Gastroesophageal sphincter (tissue), 4 donors: Measurements from ENCODE around the gene LGALS8. TPM values are rescaled to one million over a fixed set of nuclear protein-coding genes. Genes with fewer than 3 reads are reported as not detected.

Experiments used
- ATAC-seq: fragments of 150-250 bp; one replicate; pipeline ENCODE4 v1.9.1; 2016; ENCODE audit warnings: mild to moderate bottlenecking, moderate library complexity
- H3K27ac ChIP-seq, 4 donors: fragments of 200-600 bp; sonication (generic) in 3 of 4; 1 replicate in 3 of 4; 2 replicates in 1 of 4; pipeline ENCODE4 v1.5.1; 2016 to 2019
- H3K27me3 ChIP-seq: fragments of 200-600 bp; sonication (generic); one replicate; pipeline ENCODE4 v1.5.1; 2019
- H3K36me3 ChIP-seq, 2 donors: fragments of 200-600 bp; sonication (generic); one replicate each; pipeline ENCODE4 v1.5.1; 2019; ENCODE audit warnings: control low read depth in 1 of 2
- H3K4me1 ChIP-seq, 3 donors: fragments of 200-600 bp; sonication (generic); 1 replicate in 2 of 3; 2 replicates in 1 of 3; pipeline ENCODE4 v1.5.1; 2016 to 2019; ENCODE audit warnings: control low read depth in 2 of 3
- H3K4me3 ChIP-seq, 2 donors: fragments of 200-600 bp; sonication (generic); one replicate each; pipeline ENCODE4 v1.5.1; 2019; ENCODE audit warnings: mild to moderate bottlenecking in 1 of 2, moderate library complexity in 1 of 2
- H3K9me3 ChIP-seq, 3 donors: fragments of 200-600 bp; sonication (generic); one replicate each; pipeline ENCODE4 v1.5.1; 2017 to 2019; ENCODE audit warnings: control low read depth in 2 of 3
- CTCF ChIP-seq, 4 experiments: fragments of 200-600 bp in 2 of 4; fragments of 450-650 bp in 2 of 4; sonication (generic) in 1 of 4; IDR thresholded peaks; one replicate each; pipeline ENCODE4 v1.5.1; 2017 to 2019; ENCODE audit warnings: antibody characterized with exemption in 4 of 4, mild to moderate bottlenecking in 2 of 4, moderate library complexity in 2 of 4
- EP300 ChIP-seq: sonication (generic); formaldehyde crosslinking; IDR thresholded peaks from one replicate; pipeline ENCODE4 v1.6.1; 2017; ENCODE audit warnings: antibody characterized with exemption, mild to moderate bottlenecking
- POLR2A ChIP-seq, 2 donors: fragments of 450-650 bp; IDR thresholded peaks; one replicate each; pipeline ENCODE4 v1.6.1; 2017; ENCODE audit warnings: antibody characterized with exemption in 2 of 2, mild to moderate bottlenecking in 2 of 2, moderate library complexity in 1 of 2
- POLR2AphosphoS5 ChIP-seq: sonication (generic); formaldehyde crosslinking; IDR thresholded peaks from one replicate; pipeline ENCODE4 v1.6.1; 2017; ENCODE audit warnings: antibody characterized with exemption
- WGBS, 2 donors: methylation state at CpG; one replicate each; pipeline ENCODE4 v1.1.5; 2018; ENCODE audit warnings: low coverage in 1 of 2; 5-methylcytosine and 5-hydroxymethylcytosine counted together
- total RNA-seq, 4 donors: library from RNA; depleted of rRNA; stranded (reverse); fragments of >200 nt; gene quantifications; one replicate each; pipeline ENCODE4 v1.1.0, GENCODE V29; 2016

LGALS8 gene
- total RNA-seq, 4 donors from 2014 or later: 50.5 to 81.8 (median 54.7) TPM

DNA sequence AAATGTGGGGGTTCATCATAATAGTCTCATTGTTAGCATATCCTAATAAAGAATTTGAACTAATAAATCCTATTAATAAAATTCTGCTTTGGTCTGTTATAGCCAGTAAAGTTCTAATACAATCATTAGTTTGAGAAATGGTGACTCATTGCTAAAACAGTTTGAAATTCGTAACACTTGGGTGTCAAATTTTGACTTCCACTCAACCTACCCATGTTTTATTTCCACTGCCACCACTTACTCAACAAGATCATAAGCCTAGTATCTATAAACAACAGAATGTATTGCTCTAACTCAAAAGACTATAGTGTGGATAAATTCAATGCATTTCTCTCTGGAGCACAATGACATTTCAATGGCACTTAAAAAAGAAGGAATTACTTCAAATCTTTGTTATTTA, 29.1 kb downstream of the LGALS8 start:
- no peaks in the 10 kb centered on the region for H3K4me1 ChIP-seq
- peaks cover 12 to 100% of the 10 kb centered on the region in 2 donors for H3K36me3 ChIP-seq
- no peak overlapping the region for H3K4me3 ChIP-seq
- H3K27ac ChIP-seq: no peak overlapping the region
- ATAC-seq: no peak
- TF ChIP-seq CTCF (IDR thresholded peaks at IDR 0.05): no peak
- TF ChIP-seq POLR2A (IDR thresholded peaks at IDR 0.05): no peak
- no peak for TF ChIP-seq POLR2AphosphoS5
- TF ChIP-seq EP300: no peak
- no peaks in the 10 kb centered on the region for H3K9me3 ChIP-seq
- 0 to 20% methylated on average over 1 of the region's 1 CpG for WGBS, 2 donors
- no peaks in the 10 kb centered on the region for H3K27me3 ChIP-seq

DNA sequence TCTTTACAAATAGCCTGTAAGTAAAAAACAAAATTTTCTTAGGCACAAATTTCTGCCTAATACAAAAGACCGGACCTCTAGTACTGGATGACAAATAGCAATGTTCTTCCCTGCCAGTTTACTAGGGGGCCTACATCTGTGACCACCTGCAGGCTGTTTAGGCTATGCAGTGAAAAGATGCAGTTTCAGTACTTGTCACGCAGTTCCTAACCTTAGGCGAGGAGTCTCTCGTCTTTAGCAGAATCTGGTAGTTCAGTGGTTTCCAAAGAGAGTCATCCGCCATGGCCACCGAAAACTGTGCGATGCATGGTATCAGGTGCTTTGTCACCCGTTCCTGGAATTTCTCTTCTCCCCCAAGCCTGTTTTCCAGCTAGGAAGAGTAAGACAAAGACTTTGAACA, 29.6 kb downstream of the LGALS8 start:
- 67 to 70% methylated on average over 4 to 8 of the region's 8 CpGs for WGBS, 2 donors
- no peak for TF ChIP-seq POLR2AphosphoS5
- Histone ChIP-seq H3K27me3 (no peaks in the 10 kb centered on the region), H3K9me3 (no peaks in the 10 kb centered on the region), H3K4me1 (no peaks in the 10 kb centered on the region), H3K4me3 (no peak overlapping the region), H3K27ac (no peak overlapping the region), H3K36me3 (peaks cover 12 to 100% of the 10 kb centered on the region in 2 donors)
- ATAC-seq: no peak

DNA sequence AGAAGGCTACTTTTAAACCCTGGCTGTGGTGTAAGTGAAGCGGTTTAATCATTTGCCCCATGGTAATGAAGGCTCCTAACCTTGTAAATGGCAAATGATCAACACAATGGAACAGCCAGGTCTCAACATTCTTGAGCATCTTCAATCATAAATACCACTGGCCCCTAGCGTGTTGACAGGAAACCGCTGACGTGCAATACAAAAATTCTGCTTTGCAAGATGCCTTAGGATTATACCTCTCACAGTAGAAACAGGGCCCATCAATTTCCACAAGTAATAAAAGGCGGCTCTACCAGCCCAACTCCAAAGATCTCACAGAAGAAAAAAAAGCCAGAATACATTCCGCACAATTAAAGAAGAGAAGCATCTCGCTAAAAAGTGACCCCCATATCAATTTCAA, 32.8 kb downstream of the LGALS8 start:
- TF ChIP-seq POLR2A (IDR thresholded peaks at IDR 0.05) (no peak), CTCF (IDR thresholded peaks at IDR 0.05) (no peak), POLR2AphosphoS5 (no peak), EP300 (no peak)
- H3K4me1 ChIP-seq: no peaks in the 10 kb centered on the region
- WGBS, 2 donors: 96 to 100% methylated on average over 4 to 6 of the region's 7 CpGs
- no peaks in the 10 kb centered on the region for H3K9me3 ChIP-seq
- H3K27me3 ChIP-seq: no peaks in the 10 kb centered on the region
- H3K27ac ChIP-seq: no peak overlapping the region
- no peak for ATAC-seq
- peaks cover 8 to 98% of the 10 kb centered on the region in 2 donors for H3K36me3 ChIP-seq
- H3K4me3 ChIP-seq: no peak overlapping the region

- Histone ChIP-seq H3K27me3 (no peaks in the 10 kb centered on the region), H3K9me3 (no peaks in the 10 kb centered on the region), H3K4me1 (no peaks in the 10 kb centered on the region), H3K36me3 (peaks cover 8 to 98% of the 10 kb centered on the region in 2 donors), H3K4me3 (no peak overlapping the region), H3K27ac (no peak overlapping the region)
- TF ChIP-seq POLR2AphosphoS5: no peak
- TF ChIP-seq EP300: no peak
- TF ChIP-seq POLR2A (IDR thresholded peaks at IDR 0.05): no peak
- TF ChIP-seq CTCF (IDR thresholded peaks at IDR 0.05): no peak
- ATAC-seq: no peak
- WGBS, 2 donors: 95 to 100% methylated on average over 4 to 8 of the region's 9 CpGs
Measured at GRCh38 chr1:236558081-236558480, 34.3 kb downstream of the LGALS8 start.

DNA sequence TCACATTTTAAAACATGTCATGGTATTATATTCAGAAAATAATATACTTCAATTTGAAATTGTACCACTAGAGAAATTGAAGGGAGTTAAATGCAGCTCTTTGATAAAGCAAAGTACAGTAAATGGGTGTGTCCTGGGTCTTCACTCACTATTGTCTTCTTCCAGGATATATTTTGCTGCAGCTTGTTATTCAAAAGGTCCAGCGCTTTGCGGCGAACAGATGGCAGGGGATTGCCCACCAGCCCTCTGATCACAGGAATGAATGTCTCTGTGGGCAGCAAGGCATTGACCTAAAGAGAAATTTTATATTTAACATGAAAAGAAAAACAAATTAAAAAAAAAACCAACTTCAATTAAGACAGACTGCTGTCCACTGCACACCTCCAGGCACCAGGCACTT, 35.1 kb downstream of the LGALS8 start:
- H3K27ac ChIP-seq: no peak overlapping the region
- H3K9me3 ChIP-seq: no peaks in the 10 kb centered on the region
- H3K36me3 ChIP-seq: peaks cover 4 to 98% of the 10 kb centered on the region in 2 donors
- no peaks in the 10 kb centered on the region for H3K27me3 ChIP-seq
- no peak overlapping the region for H3K4me3 ChIP-seq
- ATAC-seq: no peak
- WGBS, 2 donors: 93 to 95% methylated on average over 3 of the region's 3 CpGs
- TF ChIP-seq CTCF (IDR thresholded peaks at IDR 0.05): no peak
- no peak for TF ChIP-seq EP300
- TF ChIP-seq POLR2A (IDR thresholded peaks at IDR 0.05): no peak
- TF ChIP-seq POLR2AphosphoS5: no peak
- no peaks in the 10 kb centered on the region for H3K4me1 ChIP-seq
